Stimulated activated CD8-positive, alpha-beta memory T cell treated with anti-CD3 and anti-CD28 coated beads, Interleukin-15, amount 100 ng/mL, for 24 hours (primary cell): Measurements from ENCODE around the gene KERA.

Experiments
- DNase-seq: peaks from one replicate; pipeline ENCODE4 v3.0.0-alpha.2; 2020; ENCODE audit warnings: low read depth

Gene KERA

GRCh38 chr12:91073426-91073825 lies 15.6 kb upstream of the KERA start:
- DNase-seq = no peak

- DNase-seq = no peak
These were observed 15.1 kb upstream of the KERA start for GRCh38 chr12:91072931-91073330.

- DNase-seq = no peak
These were observed 13.1 kb upstream of the KERA start for GRCh38 chr12:91070936-91071335.

GRCh38 chr12:91065396-91065795 lies 7.6 kb upstream of the KERA start:
- DNase-seq = no peak

- no peak for DNase-seq
These were observed 6.8 kb upstream of the KERA start for GRCh38 chr12:91064640-91065039.

GRCh38 chr12:91061091-91061490 lies 3.3 kb upstream of the KERA start:
- no peak for DNase-seq

GRCh38 chr12:91059211-91059610 lies 1.4 kb upstream of the KERA start:
- no peak for DNase-seq

GRCh38 chr12:91058786-91059185 lies 962 bp upstream of the KERA start:
- no peak for DNase-seq

GRCh38 chr12:91056488-91056887 lies 1.3 kb downstream of the KERA start:
- no peak for DNase-seq

GRCh38 chr12:91055976-91056375 lies 1.8 kb downstream of the KERA start:
- DNase-seq = no peak

GRCh38 chr12:91053951-91054715 lies 3.7 kb downstream of the KERA start:
- DNase-seq = no peak

- DNase-seq = no peak
These were observed 5.8 kb downstream of the KERA start for GRCh38 chr12:91052026-91052425.

- no peak for DNase-seq
These were observed 13.2 kb downstream of the KERA start for GRCh38 chr12:91044586-91044985.

- no peak for DNase-seq
These were observed 14.4 kb downstream of the KERA start for GRCh38 chr12:91043408-91043807.

GRCh38 chr12:91040096-91040755 lies 17.6 kb downstream of the KERA start:
- no peak for DNase-seq

- no peak for DNase-seq
These were observed 20.5 kb downstream of the KERA start for GRCh38 chr12:91037276-91037675.

GRCh38 chr12:91033251-91033650 lies 24.6 kb downstream of the KERA start:
- no peak for DNase-seq

- no peak for DNase-seq
These were observed 34.4 kb downstream of the KERA start for GRCh38 chr12:91023326-91024004.

- DNase-seq = no peak
These were observed 36.7 kb downstream of the KERA start for GRCh38 chr12:91021076-91021475.

GRCh38 chr12:91019455-91019854 lies 38.4 kb downstream of the KERA start:
- DNase-seq = no peak

GRCh38 chr12:91017511-91018263 lies 40.1 kb downstream of the KERA start:
- DNase-seq = no peak

GRCh38 chr12:91017043-91017442 lies 40.8 kb downstream of the KERA start:
- DNase-seq = no peak
